ENCODE results near the gene GRIP2.

The GRIP2 gene

GRCh38 chr3:14494279-14494972 is 45.7 kb downstream of the GRIP2 start:
- no peak for DNase-seq (ENCODE audit: low read depth)
- no peak for TF ChIP-seq CTCF (IDR thresholded peaks at IDR 0.05; ENCODE audit: control insufficient read depth, insufficient read depth, low read depth, low read length, missing control alignments)
- no peak overlapping the region for H3K4me3 ChIP-seq (ENCODE audit: control insufficient read depth, low read depth, low read length)

- DNase-seq (ENCODE audit: low read depth) = no peak
- TF ChIP-seq CTCF (IDR thresholded peaks at IDR 0.05; ENCODE audit: control insufficient read depth, insufficient read depth, low read depth, low read length, missing control alignments) = no peak
- no peak overlapping the region for H3K4me3 ChIP-seq (ENCODE audit: control insufficient read depth, low read depth, low read length)
These were observed 46.9 kb downstream of the GRIP2 start for GRCh38 chr3:14492948-14493881.

GRCh38 chr3:14491396-14492190 is 48.5 kb downstream of the GRIP2 start:
- no peak for DNase-seq (ENCODE audit: low read depth)
- TF ChIP-seq CTCF (IDR thresholded peaks at IDR 0.05; ENCODE audit: control insufficient read depth, insufficient read depth, low read depth, low read length, missing control alignments) = no peak
- H3K4me3 ChIP-seq (ENCODE audit: control insufficient read depth, low read depth, low read length) = no peak overlapping the region

GRCh38 chr3:14490831-14491230 is 49.3 kb downstream of the GRIP2 start:
- TF ChIP-seq CTCF (IDR thresholded peaks at IDR 0.05; ENCODE audit: control insufficient read depth, insufficient read depth, low read depth, low read length, missing control alignments) = no peak

GRCh38 chr3:14490255-14490654 is 49.9 kb downstream of the GRIP2 start:
- DNase-seq (ENCODE audit: low read depth) = no peak
- TF ChIP-seq CTCF (IDR thresholded peaks at IDR 0.05; ENCODE audit: control insufficient read depth, insufficient read depth, low read depth, low read length, missing control alignments) = no peak

More at GRCh38 chr3:14490831-14491230, 49.3 kb downstream of the GRIP2 start:
- H3K4me3 ChIP-seq (ENCODE audit: control insufficient read depth, low read depth, low read length) = no peak overlapping the region
- no peak for DNase-seq (ENCODE audit: low read depth)

GRCh38 chr3:14489641-14490040 is 50.5 kb downstream of the GRIP2 start:
- DNase-seq (ENCODE audit: low read depth) = no peak
- TF ChIP-seq CTCF (IDR thresholded peaks at IDR 0.05; ENCODE audit: control insufficient read depth, insufficient read depth, low read depth, low read length, missing control alignments) = no peak
- no peak overlapping the region for H3K4me3 ChIP-seq (ENCODE audit: control insufficient read depth, low read depth, low read length)

More at GRCh38 chr3:14490255-14490654, 49.9 kb downstream of the GRIP2 start:
- H3K4me3 ChIP-seq (ENCODE audit: control insufficient read depth, low read depth, low read length) = no peak overlapping the region

Data from AG09309 (cell line).